K562 (cell line): ENCODE measurements around the gene SARS1.

Experiments used
- BRCA1 ChIP-seq, 2 experiments: fragments of 450-650 bp in 1 of 2; sonication (generic) in 1 of 2; formaldehyde crosslinking in 1 of 2; IDR thresholded peaks; 2 replicates each; pipeline versions ENCODE4 v1.5.0 to v1.6.1; 2017 to 2020; ENCODE audit warnings: mild to moderate bottlenecking in 1 of 2, missing genetic modification reagents in 1 of 2
- BRF1 ChIP-seq: IDR thresholded peaks from 3 replicates; pipeline ENCODE4 v1.6.1; 2011; ENCODE audit warnings: borderline replicate concordance, mild to moderate bottlenecking; ENCODE audit not compliant: insufficient read length; ENCODE audit errors: extremely low read depth
- CEBPB ChIP-seq: fragments of 450-650 bp; IDR thresholded peaks from 2 replicates; pipeline ENCODE4 v1.6.1; 2016; ENCODE audit warnings: missing genetic modification characterization, missing compliant biosample characterization
- CREM ChIP-seq: IDR thresholded peaks from 2 replicates; pipeline ENCODE4 v1.6.1; 2014; ENCODE audit warnings: antibody characterized with exemption, low read depth
- GTF2A2 ChIP-seq: IDR thresholded peaks from 2 replicates; pipeline ENCODE4 v1.6.1; 2016; ENCODE audit warnings: mild to moderate bottlenecking, missing genetic modification characterization, missing compliant biosample characterization
- HNRNPLL ChIP-seq: fragments of 200-400 bp; formaldehyde crosslinking; IDR thresholded peaks from 2 replicates; pipeline ENCODE4 v1.6.1; 2017; ENCODE audit warnings: low read length, low read depth, mild to moderate bottlenecking; ENCODE audit not compliant: poor library complexity, severe bottlenecking
- MAFK ChIP-seq: IDR thresholded peaks from 2 replicates; pipeline ENCODE4 v1.6.1; 2011; ENCODE audit warnings: low read length, improper control_type of control experiment
- NFIC ChIP-seq: fragments of 450-650 bp; IDR thresholded peaks from 2 replicates; pipeline ENCODE4 v1.6.1; 2017; ENCODE audit warnings: mild to moderate bottlenecking, inconsistent platforms
- PHF21A ChIP-seq: fragments of 450-650 bp; IDR thresholded peaks from 2 replicates; pipeline ENCODE4 v1.6.1; 2017; ENCODE audit warnings: low read depth, borderline replicate concordance
- POLR2A ChIP-seq: fragments of 450-650 bp; conservative IDR thresholded peaks from 2 replicates; pipeline ENCODE4 v1.6.1; 2016
- SP1 ChIP-seq: sonication (generic); formaldehyde crosslinking; IDR thresholded peaks from 2 replicates; pipeline ENCODE4 v1.8.1; 2022; ENCODE audit warnings: mild to moderate bottlenecking, missing genetic modification reagents
- SP2 ChIP-seq: IDR thresholded peaks from 2 replicates; pipeline ENCODE4 v1.6.1; 2011; ENCODE audit warnings: mild to moderate bottlenecking, low read depth, low read length, moderate library complexity; ENCODE audit not compliant: poor library complexity, severe bottlenecking; ENCODE audit errors: extremely low read depth
- ZNF12 ChIP-seq: sonication (generic); formaldehyde crosslinking; IDR thresholded peaks from 2 replicates; pipeline ENCODE4 v1.4.0; 2020; ENCODE audit warnings: mild to moderate bottlenecking, missing genetic modification reagents
- TF ChIP-seq, protein P1 (sequence below), 3 experiments: IDR thresholded peaks in 2 of 3; conservative IDR thresholded peaks in 1 of 3; 2 replicates each; pipeline ENCODE4 v1.5.1; 2011 to 2012; ENCODE audit warnings: low read length in 3 of 3, mild to moderate bottlenecking in 3 of 3, control low read depth in 2 of 3, improper control_type of control experiment in 1 of 3, inconsistent platforms in 1 of 3, low read depth in 1 of 3, mixed read lengths in 1 of 3, moderate library complexity in 1 of 3; ENCODE audit not compliant: insufficient read depth in 2 of 3

- no peak for TF ChIP-seq MAFK
- no peak for TF ChIP-seq CREM
- TF ChIP-seq, protein P1, sequence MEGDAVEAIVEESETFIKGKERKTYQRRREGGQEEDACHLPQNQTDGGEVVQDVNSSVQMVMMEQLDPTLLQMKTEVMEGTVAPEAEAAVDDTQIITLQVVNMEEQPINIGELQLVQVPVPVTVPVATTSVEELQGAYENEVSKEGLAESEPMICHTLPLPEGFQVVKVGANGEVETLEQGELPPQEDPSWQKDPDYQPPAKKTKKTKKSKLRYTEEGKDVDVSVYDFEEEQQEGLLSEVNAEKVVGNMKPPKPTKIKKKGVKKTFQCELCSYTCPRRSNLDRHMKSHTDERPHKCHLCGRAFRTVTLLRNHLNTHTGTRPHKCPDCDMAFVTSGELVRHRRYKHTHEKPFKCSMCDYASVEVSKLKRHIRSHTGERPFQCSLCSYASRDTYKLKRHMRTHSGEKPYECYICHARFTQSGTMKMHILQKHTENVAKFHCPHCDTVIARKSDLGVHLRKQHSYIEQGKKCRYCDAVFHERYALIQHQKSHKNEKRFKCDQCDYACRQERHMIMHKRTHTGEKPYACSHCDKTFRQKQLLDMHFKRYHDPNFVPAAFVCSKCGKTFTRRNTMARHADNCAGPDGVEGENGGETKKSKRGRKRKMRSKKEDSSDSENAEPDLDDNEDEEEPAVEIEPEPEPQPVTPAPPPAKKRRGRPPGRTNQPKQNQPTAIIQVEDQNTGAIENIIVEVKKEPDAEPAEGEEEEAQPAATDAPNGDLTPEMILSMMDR (IDR thresholded peaks at IDR 0.05 in 2 of 3, conservative IDR thresholded peaks at IDR 0.05 in 1 of 3; ENCODE audit: insufficient read depth in 2 of 3, low read depth in 1 of 3, low read length in 3 of 3) = no peak
- no peak for TF ChIP-seq ZNF12 (CRISPR knock-in tag)
- no peak for TF ChIP-seq BRF1
- TF ChIP-seq SP2 = no peak
- no peak for TF ChIP-seq NFIC
- TF ChIP-seq SP1 (CRISPR knock-in tag) = no peak
- no peak for TF ChIP-seq POLR2A
- TF ChIP-seq HNRNPLL = no peak
- no peak for TF ChIP-seq GTF2A2
- TF ChIP-seq CEBPB (tag) = no peak
- TF ChIP-seq BRCA1 (IDR thresholded peaks at IDR 0.05) = no peak
- TF ChIP-seq BRCA1 (CRISPR knock-in tag; IDR thresholded peaks at IDR 0.05) = no peak
- TF ChIP-seq PHF21A = no peak
These were observed 27.0 kb upstream of the SARS1 start for GRCh38 chr1:109186733-109187086.
